NCI-H345 (cell line): ENCODE data around the gene HMGCS2.

Source experiments
- DNase-seq: peaks from one replicate; lab custom pipeline; 2025; lab: John Stamatoyannopoulos, UW

The HMGCS2 gene

DNA sequence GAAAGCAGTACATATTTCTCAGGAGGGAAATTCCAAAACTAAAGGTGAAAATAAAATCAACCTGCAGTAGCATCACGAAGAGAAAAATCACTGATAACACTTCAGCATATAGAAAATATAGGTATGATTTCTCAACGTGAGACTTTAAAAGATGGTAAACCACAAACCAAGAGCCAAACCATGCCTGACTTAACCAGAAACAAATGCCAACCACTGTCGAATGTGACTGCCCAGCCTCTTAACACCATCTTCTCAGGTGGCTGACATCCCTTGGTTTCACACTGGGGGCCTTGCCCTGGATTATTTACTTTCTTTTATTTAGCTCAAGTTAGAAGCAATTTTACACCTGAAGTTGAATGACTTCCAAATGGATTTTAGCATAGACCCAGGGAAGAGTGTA, 10.1 kb downstream of the HMGCS2 start:
- DNase-seq: no peak

DNA sequence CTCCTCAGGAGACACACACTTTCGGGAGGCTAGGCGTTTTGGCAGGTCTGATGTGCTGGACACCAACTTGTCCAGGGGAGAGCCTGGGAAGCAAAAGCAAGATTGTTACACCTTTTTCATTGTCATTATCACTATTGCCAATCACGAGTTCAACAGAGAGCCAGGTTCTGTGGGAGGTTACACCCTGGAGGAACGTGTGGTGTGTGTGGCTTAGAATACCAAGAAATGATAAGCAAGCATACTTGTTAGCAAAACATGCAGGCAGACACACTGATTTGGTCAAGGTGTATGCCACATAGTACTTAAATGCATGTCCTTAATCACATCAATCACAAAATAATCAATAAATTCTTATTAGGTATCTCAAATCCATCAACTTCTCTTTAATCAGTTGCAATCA, 16.1 kb downstream of the HMGCS2 start:
- DNase-seq: no peak

DNA sequence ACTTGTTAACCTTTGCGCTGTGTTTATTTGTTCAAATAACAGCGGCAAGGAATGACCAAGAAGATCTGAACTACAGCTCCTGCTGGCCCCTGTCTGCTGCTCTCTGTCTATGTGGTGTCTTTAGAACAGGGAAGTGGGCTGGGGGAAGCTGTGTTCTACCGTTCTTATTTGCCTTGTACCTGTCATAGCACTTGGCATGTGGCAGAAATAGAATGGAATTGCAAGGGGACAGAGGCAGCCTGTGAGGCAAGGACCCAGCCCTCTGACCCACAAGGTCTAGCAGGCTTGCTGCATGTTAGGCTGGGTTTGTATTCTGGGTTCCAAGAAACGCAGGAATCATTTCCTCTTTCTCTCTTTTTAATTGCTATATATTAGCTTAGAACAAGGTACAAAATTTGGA, 20.7 kb downstream of the HMGCS2 start:
- DNase-seq: no peak

DNA sequence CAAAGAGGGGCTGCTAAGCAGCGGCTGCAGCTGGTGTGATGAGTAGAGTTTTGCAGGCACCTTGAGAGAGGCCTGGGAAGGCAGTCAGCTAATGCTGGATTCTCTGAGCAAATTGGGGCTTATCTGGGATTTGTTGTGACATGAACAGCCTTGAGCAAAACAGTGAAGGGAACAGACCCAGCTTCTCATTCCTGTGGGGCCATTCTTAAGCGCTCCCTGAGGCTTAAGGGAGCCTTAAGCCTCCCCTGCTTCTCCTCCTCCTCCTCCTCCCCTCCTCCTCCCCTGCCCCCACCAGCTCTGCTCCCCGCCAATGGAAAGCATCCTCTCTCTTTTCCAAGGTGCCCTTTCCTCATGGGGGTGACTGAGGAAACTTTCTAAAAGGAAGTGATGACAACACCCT, 21.3 kb downstream of the HMGCS2 start:
- no peak for DNase-seq

DNA sequence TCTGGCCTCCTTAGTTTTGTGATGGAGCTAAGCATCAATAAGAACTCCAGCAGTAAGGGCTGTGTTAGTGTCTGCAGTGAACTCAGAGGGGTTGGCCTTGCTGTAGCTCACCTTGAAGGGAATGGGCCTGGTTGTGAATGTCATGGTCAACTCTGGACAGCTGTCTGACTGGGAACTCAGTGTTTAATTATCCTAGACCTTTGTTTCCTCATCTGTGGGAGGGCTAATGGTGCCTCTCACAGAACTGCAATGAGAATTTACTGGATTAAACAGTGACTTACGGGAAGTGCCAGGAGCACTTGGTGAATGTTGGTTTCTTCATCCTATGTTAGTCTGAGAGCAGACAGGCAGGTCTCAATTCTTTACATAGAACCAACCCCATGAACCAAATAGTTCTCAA, 23.7 kb downstream of the HMGCS2 start:
- DNase-seq: no peak

DNA sequence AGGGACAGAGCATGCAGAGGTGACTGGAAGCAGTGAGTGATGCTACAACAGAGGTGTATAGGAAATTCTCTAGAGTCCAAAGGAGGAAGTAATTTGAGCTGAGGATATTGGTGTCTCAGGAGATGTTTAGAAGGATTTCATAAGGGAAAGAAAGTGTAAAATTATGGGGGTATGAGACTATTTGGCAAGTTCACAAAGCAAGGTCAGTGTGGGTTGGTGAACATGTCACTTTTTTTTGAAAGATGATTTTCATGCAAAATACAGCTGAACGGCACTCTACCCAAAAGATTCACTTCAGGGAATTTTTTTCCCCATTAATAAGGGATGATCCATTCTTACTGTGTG, 24.1 kb downstream of the HMGCS2 start:
- no peak for DNase-seq

DNA sequence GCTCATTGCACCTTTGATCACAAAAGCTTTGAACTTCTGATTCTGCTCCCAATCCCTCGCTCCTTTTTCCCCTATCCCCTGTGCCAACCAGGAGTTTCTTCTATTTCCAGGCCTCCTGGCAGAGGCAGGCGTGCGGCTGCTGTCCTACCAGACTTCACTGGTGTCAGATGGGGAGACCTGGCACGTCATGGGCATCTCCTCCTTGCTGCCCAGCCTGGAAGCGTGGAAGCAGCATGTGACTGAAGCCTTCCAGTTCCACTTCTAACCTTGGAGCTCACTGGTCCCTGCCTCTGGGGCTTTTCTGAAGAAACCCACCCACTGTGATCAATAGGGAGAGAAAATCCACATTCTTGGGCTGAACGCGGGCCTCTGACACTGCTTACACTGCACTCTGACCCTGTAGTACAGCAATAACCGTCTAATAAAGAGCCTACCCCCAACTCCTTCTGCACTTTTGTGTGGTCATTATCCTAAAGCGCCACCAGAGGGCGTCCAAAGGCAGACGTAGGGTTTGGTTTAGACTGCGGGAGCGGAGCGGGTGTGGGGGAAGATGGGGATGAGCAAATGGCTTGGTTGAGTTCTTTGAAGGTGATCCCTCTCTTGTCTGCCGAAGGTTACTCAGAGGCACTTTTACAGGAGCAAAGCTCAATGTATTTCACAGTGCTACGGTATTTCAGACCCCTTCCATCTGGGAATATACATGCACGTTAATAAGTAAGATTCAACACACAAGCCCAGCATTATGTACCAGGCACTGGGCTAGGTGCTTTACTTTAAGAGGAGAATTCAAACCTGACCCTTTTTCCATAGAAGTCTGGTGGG, 24.7 kb downstream of the HMGCS2 start:
- DNase-seq: peak; percentile 81

DNA sequence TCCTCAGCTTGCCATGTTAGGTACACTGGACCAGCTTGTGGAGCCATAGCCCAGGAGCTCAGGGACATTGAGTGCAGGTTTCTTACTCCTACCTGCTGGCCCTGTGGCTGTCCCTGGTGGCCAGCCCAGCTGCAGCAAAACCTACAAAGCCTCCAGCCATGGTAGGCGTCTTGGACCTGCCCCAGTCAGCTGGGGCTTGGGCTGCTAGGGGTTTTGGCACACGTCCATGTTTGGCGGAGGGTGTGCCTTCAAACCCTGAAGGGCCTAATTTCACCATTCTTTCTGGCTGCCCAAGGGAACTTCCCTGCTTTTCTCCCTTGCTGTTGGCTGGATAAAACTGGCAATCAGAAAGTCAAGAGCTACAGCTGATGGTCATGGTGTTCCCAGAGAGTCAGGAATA, 25.4 kb downstream of the HMGCS2 start:
- peak; percentile 37 for DNase-seq

DNA sequence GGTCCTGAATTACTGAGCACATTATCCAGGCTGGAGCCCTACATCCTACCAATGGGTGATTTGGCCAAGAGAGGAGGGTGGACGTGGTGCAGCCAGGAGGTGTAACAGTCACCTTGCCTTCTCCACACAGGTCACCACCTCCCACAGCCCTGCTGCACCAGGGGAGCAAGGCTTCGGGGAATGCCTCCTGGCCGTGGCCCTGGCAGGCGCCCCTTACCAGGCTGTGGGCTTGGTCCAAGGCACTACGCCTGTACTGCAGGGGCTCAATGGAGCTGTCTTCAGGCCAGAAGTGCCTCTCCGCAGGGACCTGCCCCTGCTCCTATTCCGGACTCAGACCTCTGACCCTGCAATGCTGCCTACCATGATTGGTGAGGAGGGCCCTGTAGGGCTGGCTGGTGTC, 26.0 kb downstream of the HMGCS2 start:
- DNase-seq: no peak

DNA sequence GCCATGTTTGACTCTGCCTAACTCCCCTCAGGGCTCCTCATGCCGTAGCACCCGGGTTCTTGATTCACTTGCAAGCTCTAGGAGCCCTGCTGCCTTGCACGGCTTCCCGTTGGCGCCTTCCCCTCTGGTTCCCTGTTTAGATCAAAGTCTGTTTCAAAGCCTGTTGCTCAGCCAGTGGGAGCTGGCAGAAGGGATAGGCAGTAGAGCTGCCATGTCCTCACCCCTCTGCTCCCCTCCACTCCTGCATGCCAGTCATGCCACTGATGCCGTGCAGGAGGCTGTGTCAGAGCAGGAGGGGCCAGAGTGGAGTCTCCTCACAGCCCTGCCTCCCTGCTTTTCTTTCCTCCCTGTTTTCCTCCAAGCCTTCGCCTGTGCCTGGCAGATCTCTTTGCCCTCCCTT, 26.5 kb downstream of the HMGCS2 start:
- DNase-seq: no peak

DNA sequence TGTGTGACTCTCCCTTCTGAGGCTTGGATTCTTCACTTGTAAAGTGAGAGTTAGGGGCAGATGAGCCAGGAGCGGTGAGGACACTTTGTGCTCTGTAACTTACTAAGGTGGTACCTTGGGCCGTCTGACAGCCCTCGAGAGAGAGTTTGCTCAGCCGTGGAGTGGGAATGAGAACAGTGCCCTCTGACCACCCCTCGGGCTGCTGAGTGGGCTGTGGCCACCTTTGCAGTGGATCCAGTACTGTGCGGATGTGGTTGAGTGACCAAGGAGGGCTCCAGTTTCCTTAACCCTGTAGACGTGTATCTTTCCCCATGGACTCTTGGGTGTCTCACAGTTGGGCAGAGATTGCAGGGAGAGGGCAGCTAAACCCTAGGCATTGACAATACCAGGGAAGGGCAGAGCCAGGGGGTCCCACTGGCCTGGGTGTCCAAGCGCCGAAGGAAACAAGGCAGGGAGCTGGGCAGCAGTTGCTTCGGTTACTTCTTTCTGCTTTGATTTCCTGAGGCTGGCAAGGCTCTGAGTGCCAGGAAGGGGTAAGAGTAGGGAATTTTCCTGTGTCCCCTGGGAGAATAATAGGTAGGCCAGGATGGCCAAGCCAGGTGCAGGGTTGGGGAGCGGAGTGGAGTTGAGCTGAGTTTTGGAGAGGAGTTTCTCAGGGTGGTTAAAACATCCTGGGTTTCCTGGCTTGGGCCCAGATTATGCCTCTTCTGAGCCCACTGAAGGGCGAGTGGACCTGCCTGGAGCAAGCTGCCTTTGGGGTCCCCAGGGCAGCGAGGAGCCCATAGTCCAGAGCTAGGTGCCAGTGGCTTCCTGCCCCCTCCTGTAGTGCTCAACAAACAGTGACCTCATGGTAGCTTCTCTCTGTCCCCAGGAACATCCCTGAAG, 27.6 kb downstream of the HMGCS2 start:
- DNase-seq: no peak

DNA sequence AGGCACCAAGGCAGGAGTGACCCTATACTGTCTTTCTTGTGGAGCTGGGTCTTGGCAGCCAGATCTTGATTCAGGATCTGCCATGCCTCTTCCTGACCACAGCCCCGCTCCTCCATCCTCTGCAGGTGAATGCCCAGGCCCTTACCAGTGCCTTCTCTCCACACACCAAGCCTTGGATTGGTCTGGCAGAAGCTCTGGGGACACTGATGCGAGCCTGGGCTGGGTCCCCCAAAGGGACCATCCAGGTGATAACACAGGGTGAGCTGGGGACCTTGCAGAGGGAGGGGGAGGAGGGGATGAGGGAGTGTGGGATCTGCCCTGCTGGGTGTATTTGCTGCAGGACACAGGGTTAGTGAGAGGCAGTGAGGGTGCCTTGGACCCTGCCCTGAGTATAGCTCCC, 28.4 kb downstream of the HMGCS2 start:
- no peak for DNase-seq

DNA sequence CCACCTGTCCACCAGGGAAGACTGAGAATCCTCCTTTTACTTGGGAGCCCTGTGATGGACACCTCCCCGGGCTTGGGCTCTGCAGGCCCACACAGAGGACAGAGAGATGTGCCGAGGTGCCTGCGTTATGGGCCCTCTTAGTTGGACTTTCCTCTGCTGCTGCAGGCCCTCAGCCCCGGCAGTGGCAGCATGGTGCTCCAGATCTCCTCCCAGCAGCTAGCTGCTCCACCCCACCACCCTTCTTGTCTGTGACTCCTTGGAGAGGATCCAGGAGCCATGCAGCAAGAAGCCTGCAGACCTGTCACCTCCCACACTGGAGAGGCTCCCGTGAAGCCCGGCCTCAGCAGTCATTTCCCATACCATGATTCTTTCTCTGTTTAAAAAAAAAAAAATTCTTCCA, 29.6 kb downstream of the HMGCS2 start:
- no peak for DNase-seq

DNA sequence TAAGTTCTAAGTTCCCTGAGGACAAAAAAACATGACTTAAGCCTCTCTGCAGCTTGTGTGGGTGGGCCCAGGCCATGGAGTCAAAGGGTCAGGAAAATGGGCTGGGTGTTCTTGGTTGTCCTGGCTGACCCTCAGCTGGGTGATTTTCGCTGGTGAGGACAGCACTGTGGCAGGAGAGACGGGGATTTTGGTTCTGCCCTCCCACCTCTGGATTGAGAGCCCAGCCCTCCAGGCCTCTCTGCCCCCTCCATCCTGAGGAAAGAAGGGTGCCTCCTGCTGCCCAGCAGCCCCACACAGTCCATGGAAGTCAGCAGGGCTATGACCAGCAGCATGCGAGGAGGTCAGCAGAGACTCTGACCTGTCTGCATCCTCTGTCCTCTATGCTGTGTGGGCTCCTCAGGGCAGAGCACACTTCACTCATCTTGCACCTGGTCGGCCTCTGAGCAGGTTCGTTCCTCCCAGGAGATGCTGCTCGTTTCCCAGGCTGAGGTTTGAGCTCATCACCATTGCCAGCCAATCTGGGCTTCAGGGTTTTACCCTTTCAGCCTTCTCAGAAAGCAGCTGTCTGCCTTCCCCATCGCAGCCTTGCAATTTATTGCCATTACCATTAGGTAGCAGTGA, 30.5 kb downstream of the HMGCS2 start:
- no peak for DNase-seq

DNA sequence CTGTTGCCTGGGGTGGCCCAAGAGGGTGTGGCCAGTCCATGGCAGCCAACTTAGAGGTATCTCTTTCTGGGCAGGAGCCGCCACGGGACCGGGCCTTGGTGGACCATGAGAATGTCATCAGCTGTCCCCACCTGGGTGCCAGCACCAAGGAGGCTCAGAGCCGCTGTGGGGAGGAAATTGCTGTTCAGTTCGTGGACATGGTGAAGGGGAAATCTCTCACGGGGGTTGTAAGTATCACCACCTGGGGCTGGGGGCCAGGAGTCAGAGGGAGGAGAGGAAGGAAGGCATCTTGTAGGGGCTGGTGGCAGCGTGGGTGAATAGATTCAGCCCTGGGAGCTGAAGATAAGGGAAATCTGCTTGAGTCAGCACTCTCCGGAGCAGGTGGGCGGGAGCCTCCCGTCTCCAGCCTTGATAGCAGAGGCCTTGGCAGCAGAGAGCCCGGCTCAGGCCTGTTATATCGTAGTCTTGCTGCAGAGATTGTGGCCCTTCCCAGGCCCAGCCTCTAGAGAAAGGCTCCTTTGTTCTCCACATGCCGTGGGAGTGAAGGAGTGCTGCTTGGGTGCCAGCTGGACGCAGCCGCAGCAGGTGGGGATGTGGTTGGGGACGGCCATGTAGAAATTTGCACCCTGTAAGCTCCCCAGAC, 31.5 kb downstream of the HMGCS2 start:
- DNase-seq: no peak

DNA sequence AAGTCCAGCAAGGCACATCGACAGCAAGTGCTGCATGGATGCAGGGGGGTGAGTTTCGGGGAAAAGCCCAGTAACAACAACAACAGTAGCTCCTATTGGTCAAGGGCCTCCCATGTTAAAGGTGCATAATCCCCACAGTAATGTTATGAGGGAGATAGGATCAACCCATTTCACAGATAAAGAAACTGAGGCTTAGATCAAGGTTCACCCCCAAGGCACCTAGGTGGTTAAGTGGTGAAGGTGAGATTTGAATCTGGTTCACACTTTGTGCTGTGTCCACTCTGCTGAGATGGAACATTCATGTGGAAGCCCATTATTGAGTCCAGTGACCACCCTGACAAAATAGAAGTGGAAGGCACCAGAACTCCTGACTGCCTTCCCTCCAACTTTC, 32.1 kb downstream of the HMGCS2 start:
- no peak for DNase-seq

DNA sequence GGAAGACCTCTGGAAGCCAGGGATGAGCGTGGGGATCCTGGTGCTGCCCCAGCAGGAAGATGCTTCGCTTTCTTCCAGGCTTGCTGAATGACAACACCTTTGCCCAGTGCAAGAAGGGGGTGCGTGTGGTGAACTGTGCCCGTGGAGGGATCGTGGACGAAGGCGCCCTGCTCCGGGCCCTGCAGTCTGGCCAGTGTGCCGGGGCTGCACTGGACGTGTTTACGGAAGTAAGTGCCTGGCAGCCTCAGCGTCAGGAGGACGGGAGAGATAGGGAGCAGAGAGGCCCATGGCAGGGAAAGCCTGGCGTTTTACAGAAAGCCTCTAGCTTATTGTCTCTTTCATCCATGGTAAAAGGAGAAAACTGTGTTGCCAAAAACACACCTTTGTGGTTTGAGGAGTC, 33.5 kb downstream of the HMGCS2 start:
- DNase-seq: no peak

DNA sequence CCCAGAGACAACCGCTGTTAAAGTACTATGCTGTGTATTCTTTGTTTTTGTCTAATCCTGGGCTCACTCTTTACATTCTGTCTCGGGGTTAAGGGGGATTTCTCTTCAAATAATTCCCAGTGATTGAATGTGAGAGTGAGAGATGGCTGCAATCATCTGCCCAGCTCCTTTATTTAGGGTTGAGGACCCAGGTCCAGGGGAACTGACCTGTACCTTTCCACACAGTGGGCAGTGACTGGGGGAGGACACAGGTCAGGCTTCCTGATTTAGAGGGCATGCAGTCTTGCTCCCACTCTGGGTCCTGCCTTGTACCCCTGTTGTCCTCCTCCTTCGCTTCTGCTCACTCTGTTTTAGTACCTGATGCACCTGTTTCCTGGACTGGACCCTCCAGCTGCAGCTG, 35.0 kb downstream of the HMGCS2 start:
- DNase-seq: no peak

DNA sequence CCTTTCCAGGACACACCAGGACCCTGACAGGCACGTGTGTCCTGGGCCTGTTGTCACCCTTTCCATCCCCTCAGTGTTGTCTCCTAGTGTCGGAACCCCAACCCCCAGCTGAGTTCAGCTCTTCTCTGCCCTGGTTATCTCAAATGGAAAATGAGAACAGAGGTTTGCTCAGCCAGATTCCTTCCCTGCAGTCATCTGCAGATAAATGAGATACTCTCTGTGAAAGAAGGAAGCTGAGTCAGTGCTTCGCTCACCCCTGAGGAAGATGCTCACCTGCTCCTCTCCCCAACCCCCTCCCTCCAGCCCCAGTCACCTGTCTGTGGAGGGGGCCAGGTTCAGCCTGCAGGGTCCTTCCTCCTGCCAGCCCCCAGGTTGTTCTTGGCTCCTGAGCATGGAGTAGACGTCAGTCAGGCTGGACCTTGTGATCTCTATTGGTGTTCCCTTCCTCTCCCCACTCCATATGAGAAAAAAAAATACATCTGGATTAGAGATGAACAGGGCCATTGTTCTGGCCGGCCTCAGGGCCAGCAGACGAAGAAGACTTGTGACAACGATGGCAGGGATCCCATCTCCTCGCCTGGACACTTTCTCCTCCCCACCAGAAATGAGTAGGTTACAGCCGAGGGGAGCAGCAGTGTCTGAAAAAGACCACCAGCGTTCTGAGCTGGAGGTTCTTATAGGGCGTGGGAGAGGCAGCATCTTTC, 36.1 kb downstream of the HMGCS2 start:
- DNase-seq: no peak

DNA sequence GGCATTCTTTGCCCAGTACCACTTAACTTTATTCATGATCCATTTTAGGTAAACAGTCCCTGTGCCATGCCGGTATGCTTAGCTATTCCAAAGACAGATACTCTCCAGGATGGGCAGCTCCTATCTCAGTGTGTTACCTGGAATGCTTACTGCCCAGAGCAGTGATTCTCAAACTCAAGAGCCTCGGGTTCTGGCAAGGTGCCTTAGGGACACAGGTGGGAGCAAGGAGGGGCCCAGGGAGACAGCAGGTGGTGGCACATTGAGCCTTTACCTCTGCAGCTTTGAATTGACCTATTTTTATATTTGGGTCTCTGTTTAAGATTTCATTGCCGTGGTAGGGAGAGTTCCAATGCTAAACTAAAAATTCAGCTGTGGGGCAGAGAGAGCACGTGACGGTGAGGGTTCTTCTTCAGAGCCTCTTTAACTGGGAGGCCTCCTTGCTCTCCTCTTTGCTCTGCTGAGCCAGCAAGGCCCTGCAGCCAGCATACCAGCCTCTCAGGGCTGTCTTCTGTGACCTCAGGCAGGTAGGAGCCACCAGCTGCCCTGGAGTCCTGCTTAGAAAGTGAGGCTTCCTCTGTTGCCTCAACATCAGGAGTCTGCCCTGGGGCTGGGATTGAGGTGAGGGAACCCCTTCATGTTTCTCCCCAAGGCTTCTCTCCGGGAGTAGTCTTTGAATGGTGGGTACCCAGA, 36.8 kb downstream of the HMGCS2 start:
- DNase-seq: no peak

DNA sequence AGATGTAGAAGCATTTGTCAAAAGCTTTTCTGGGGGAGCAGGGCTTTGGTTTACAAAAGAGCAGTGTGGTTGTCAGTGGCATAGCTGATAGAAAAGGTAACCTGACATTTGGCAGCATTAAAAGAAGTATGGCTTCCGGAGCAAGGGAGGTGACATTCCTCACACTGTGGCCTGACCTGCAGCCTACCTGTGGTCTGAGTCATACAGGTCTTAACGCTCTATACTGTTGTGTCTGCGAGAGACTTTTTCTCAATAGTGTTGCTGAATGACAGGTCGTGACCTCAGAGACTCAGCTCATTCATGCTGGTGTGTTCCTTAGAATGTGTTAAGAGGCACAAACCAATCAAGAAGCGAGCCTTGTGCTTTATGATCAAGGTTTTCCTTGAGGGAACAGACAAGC, 37.6 kb downstream of the HMGCS2 start:
- no peak for DNase-seq
